Measurements from ENCODE around the gene DPP6. TPM values are rescaled to one million over a fixed set of nuclear protein-coding genes. Genes with fewer than 3 reads are reported as not detected.

The DPP6 gene
- total RNA-seq, 1 experiment from 2014 or later, result not detected

DNA sequence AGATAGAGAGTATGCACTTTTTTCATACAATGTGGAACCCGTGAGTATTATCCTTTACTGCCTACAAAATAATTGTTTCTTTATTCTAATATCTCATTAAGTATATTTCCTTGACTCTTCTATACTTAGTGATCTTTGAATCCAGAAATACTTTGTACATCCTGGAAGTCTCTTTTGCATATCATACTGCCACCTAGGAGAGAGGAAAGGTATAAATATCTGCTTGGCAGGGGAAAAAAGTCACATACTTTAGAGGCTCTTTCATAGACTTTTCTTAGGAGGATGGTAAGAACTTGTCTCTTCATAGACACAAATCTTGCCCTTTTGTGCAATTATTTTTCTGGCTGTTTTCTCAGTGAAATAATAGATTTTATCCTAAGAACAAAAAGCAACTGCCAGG is 514.7 kb downstream of the DPP6 start:
- POLR2A ChIA-PET, result no interaction called here
- intact Hi-C loops (cut with micrococcal nuclease; ENCODE audit: unreplicated experiment) (no loop called here), in situ Hi-C loops (cut with HindIII; ENCODE audit: low pct_unique_long_range_greater_than_20kb, low sequenced_read_pairs) (no loop called here)
- TF ChIP-seq REST (IDR thresholded peaks at IDR 0.05; ENCODE audit: insufficient read depth in 1 of 2, low read depth in 2 of 2, low read length in 1 of 2) (no peak), POLR2AphosphoS5 (IDR thresholded peaks at IDR 0.05; ENCODE audit: low read depth, low read length) (no peak)
- TF ChIP-seq, protein P1, sequence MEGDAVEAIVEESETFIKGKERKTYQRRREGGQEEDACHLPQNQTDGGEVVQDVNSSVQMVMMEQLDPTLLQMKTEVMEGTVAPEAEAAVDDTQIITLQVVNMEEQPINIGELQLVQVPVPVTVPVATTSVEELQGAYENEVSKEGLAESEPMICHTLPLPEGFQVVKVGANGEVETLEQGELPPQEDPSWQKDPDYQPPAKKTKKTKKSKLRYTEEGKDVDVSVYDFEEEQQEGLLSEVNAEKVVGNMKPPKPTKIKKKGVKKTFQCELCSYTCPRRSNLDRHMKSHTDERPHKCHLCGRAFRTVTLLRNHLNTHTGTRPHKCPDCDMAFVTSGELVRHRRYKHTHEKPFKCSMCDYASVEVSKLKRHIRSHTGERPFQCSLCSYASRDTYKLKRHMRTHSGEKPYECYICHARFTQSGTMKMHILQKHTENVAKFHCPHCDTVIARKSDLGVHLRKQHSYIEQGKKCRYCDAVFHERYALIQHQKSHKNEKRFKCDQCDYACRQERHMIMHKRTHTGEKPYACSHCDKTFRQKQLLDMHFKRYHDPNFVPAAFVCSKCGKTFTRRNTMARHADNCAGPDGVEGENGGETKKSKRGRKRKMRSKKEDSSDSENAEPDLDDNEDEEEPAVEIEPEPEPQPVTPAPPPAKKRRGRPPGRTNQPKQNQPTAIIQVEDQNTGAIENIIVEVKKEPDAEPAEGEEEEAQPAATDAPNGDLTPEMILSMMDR (IDR thresholded peaks at IDR 0.05), result peak; percentile 38; the same call in 1 of the 2 replicates
- no peak overlapping the region for H3K4me3 ChIP-seq (ENCODE audit: low read depth in 2 of 2, low read length in 2 of 2)
- H3K27ac ChIP-seq (ENCODE audit: low read length), result no peak overlapping the region
- H3K4me1 ChIP-seq (ENCODE audit: control insufficient read depth, insufficient read depth, low read length), result no peaks in the 10 kb centered on the region
- H3K27me3 ChIP-seq (ENCODE audit: control insufficient read depth, insufficient read depth, low read length), result no peaks in the 10 kb centered on the region; the same call in 1 of the 2 replicates
- ATAC-seq, result no peak
- BruUV-seq (replicated peaks), result no TSS peak
- no peak for DNase-seq (ENCODE audit: low read depth, low spot score)
- H3K9me3 ChIP-seq (ENCODE audit: control insufficient read depth, insufficient read depth, low read depth, low read length), result no peaks in the 10 kb centered on the region
- no peaks in the 10 kb centered on the region for H3K36me3 ChIP-seq (ENCODE audit: control insufficient read depth, insufficient read depth, low read length)
- CTCF ChIA-PET, result no interaction called here

DNA sequence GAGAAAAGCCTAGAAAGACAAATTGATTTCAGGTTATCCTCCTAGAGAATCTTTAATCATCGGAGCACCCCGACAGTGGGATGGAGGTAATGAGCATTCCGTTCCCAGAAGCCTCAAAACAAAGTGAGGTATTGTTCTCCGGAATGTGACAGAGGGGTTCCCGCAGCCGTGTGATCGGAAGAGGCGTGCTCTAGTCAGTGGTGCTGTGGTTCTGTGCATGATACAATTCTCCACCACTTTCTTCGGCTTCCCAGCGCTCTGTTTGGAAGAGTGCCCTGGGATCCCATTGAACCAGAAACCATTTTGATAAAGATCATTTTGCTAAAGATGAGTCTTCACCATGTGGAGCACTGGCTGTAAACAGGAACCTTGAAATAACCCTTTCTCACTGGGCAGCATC is 516.1 kb downstream of the DPP6 start:
- intact Hi-C loops (cut with micrococcal nuclease; ENCODE audit: unreplicated experiment) (no loop called here), in situ Hi-C loops (cut with HindIII; ENCODE audit: low pct_unique_long_range_greater_than_20kb, low sequenced_read_pairs) (no loop called here)
- no peaks in the 10 kb centered on the region for H3K4me1 ChIP-seq (ENCODE audit: control insufficient read depth, insufficient read depth, low read length)
- CTCF ChIA-PET, result no interaction called here
- H3K27ac ChIP-seq (ENCODE audit: low read length), result no peak overlapping the region
- no TSS peak for BruUV-seq (replicated peaks)
- TF ChIP-seq POLR2AphosphoS5 (IDR thresholded peaks at IDR 0.05; ENCODE audit: low read depth, low read length) (no peak), REST (IDR thresholded peaks at IDR 0.05; ENCODE audit: insufficient read depth in 1 of 2, low read depth in 2 of 2, low read length in 1 of 2) (no peak), SIN3A (IDR thresholded peaks at IDR 0.05; ENCODE audit: borderline replicate concordance, insufficient read depth, low read depth, low read length) (no peak), TCF7L2 (IDR thresholded peaks at IDR 0.05; ENCODE audit: low read depth, low read length) (no peak)
- TF ChIP-seq, protein P1 (IDR thresholded peaks at IDR 0.05), result no peak
- no peaks in the 10 kb centered on the region; the same call in 1 of the 2 replicates for H3K27me3 ChIP-seq (ENCODE audit: control insufficient read depth, insufficient read depth, low read length)
- no peaks in the 10 kb centered on the region for H3K9me3 ChIP-seq (ENCODE audit: control insufficient read depth, insufficient read depth, low read depth, low read length)
- H3K4me3 ChIP-seq (ENCODE audit: low read depth in 2 of 2, low read length in 2 of 2), result no peak overlapping the region
- ATAC-seq (no peak), DNase-seq (ENCODE audit: low read depth, low spot score) (no peak)
- no peaks in the 10 kb centered on the region for H3K36me3 ChIP-seq (ENCODE audit: control insufficient read depth, insufficient read depth, low read length)
- POLR2A ChIA-PET, result no interaction called here

Data from Panc1 (cell line).